ENCODE measurements around the gene LZIC. TPM values are rescaled to one million over a fixed set of nuclear protein-coding genes. Genes with fewer than 3 reads are reported as not detected.
A peak's percentile ranks its signal among the peaks of the same experiment; 100 is the strongest.

The LZIC gene
- total RNA-seq, 1 experiment from 2014 or later = 37.9 TPM

GRCh38 chr1:9908871-9909233, 34.3 kb downstream of the LZIC start:
- ChIA-PET CTCF (no interaction called here), POLR2A (no interaction called here)
- no peaks in the 10 kb centered on the region; the same call in 1 of the 2 replicates for H3K36me3 ChIP-seq (ENCODE audit: control insufficient read depth, insufficient read depth, low read length)
- TF ChIP-seq CTCF (IDR thresholded peaks at IDR 0.05) (no peak), TCF7L2 (IDR thresholded peaks at IDR 0.05; ENCODE audit: low read depth, low read length) (no peak), POLR2AphosphoS5 (IDR thresholded peaks at IDR 0.05; ENCODE audit: low read depth, low read length) (no peak), SIN3A (IDR thresholded peaks at IDR 0.05; ENCODE audit: borderline replicate concordance, insufficient read depth, low read depth, low read length) (no peak)
- TF ChIP-seq, protein P1, sequence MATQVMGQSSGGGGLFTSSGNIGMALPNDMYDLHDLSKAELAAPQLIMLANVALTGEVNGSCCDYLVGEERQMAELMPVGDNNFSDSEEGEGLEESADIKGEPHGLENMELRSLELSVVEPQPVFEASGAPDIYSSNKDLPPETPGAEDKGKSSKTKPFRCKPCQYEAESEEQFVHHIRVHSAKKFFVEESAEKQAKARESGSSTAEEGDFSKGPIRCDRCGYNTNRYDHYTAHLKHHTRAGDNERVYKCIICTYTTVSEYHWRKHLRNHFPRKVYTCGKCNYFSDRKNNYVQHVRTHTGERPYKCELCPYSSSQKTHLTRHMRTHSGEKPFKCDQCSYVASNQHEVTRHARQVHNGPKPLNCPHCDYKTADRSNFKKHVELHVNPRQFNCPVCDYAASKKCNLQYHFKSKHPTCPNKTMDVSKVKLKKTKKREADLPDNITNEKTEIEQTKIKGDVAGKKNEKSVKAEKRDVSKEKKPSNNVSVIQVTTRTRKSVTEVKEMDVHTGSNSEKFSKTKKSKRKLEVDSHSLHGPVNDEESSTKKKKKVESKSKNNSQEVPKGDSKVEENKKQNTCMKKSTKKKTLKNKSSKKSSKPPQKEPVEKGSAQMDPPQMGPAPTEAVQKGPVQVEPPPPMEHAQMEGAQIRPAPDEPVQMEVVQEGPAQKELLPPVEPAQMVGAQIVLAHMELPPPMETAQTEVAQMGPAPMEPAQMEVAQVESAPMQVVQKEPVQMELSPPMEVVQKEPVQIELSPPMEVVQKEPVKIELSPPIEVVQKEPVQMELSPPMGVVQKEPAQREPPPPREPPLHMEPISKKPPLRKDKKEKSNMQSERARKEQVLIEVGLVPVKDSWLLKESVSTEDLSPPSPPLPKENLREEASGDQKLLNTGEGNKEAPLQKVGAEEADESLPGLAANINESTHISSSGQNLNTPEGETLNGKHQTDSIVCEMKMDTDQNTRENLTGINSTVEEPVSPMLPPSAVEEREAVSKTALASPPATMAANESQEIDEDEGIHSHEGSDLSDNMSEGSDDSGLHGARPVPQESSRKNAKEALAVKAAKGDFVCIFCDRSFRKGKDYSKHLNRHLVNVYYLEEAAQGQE (IDR thresholded peaks at IDR 0.05; ENCODE audit: insufficient read depth in 1 of 2, low read depth in 2 of 2, low read length in 1 of 2) = no peak
- intact Hi-C loops (cut with micrococcal nuclease; ENCODE audit: unreplicated experiment) = no loop called here
- H3K4me1 ChIP-seq (ENCODE audit: control insufficient read depth, insufficient read depth, low read length) = peaks cover 8% of the 10 kb centered on the region
- no peak for ATAC-seq
- peak overlapping the region; percentile 62 to 68 for H3K4me3 ChIP-seq (ENCODE audit: low read depth in 2 of 2, low read length in 2 of 2)
- BruUV-seq (replicated peaks) = TSS peak; percentile 61
- H3K9me3 ChIP-seq (ENCODE audit: control insufficient read depth, insufficient read depth, low read depth, low read length) = no peaks in the 10 kb centered on the region
- H3K27ac ChIP-seq (ENCODE audit: low read length) = peak overlapping the region; percentile 60
- in situ Hi-C loops (cut with HindIII; ENCODE audit: low pct_unique_long_range_greater_than_20kb, low sequenced_read_pairs) = no loop called here
- no peak for DNase-seq (ENCODE audit: low read depth, low spot score)
- no peaks in the 10 kb centered on the region for H3K27me3 ChIP-seq (ENCODE audit: control insufficient read depth, insufficient read depth, low read length)

DNA sequence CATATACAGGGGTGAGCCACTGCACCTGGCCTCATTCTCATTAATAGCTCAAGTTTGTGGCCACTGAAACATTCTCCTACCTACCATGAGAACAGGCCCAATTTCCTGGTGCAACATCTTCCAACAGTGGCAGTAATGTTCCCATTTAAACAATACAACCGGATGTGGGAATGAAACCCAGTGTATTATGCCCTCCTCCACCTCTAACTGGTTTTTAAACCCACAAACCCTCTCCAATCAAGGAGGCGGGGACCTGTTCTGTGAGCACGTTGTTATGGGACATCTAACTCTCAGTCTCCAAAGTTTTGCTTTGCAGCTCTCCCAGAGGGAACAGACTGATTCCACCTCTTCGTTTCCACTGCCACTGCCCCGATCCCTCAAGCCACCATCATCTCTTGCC, 35.8 kb downstream of the LZIC start:
- Histone ChIP-seq H3K9me3 (ENCODE audit: control insufficient read depth, insufficient read depth, low read depth, low read length) (no peaks in the 10 kb centered on the region), H3K4me1 (ENCODE audit: control insufficient read depth, insufficient read depth, low read length) (peaks cover 9% of the 10 kb centered on the region), H3K27ac (ENCODE audit: low read length) (no peak overlapping the region), H3K4me3 (ENCODE audit: low read depth in 2 of 2, low read length in 2 of 2) (no peak overlapping the region), H3K27me3 (ENCODE audit: control insufficient read depth, insufficient read depth, low read length) (no peaks in the 10 kb centered on the region), H3K36me3 (ENCODE audit: control insufficient read depth, insufficient read depth, low read length) (no peaks in the 10 kb centered on the region; the same call in 1 of the 2 replicates)
- ChIA-PET POLR2A (no interaction called here), CTCF (no interaction called here)
- in situ Hi-C loops (cut with HindIII; ENCODE audit: low pct_unique_long_range_greater_than_20kb, low sequenced_read_pairs) (no loop called here), intact Hi-C loops (cut with micrococcal nuclease; ENCODE audit: unreplicated experiment) (no loop called here)
- ATAC-seq (no peak), DNase-seq (ENCODE audit: low read depth, low spot score) (no peak)
- BruUV-seq (replicated peaks) = no TSS peak
- no peak for TF ChIP-seq CTCF (IDR thresholded peaks at IDR 0.05)

DNA sequence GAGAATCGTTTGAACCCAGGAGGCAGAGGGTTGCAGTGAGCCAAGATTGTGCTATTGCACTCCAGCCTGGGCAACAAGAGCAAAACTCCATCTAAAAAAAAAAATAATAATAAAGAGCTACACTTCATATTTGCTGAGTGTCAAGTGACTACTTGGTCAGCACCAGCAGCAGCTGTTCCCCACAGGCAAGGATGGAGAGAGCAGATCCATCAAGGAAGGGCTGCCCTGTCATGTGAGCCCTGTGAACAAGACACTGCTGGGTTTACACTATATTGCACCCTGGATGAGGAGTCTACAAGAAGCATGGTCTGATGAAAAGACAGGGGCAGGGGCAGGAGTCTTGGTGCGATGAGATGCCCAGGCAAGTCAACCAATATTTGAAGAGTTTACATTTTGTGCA, 36.7 kb downstream of the LZIC start:
- DNase-seq (ENCODE audit: low read depth, low spot score) (no peak), ATAC-seq (no peak)
- ChIA-PET CTCF (no interaction called here), POLR2A (no interaction called here)
- intact Hi-C loops (cut with micrococcal nuclease; ENCODE audit: unreplicated experiment) (no loop called here), in situ Hi-C loops (cut with HindIII; ENCODE audit: low pct_unique_long_range_greater_than_20kb, low sequenced_read_pairs) (no loop called here)
- no peaks in the 10 kb centered on the region for H3K27me3 ChIP-seq (ENCODE audit: control insufficient read depth, insufficient read depth, low read length)
- no TSS peak for BruUV-seq (replicated peaks)
- H3K4me1 ChIP-seq (ENCODE audit: control insufficient read depth, insufficient read depth, low read length) = peaks cover 18% of the 10 kb centered on the region
- no peaks in the 10 kb centered on the region; the same call in 1 of the 2 replicates for H3K36me3 ChIP-seq (ENCODE audit: control insufficient read depth, insufficient read depth, low read length)
- no peak overlapping the region for H3K4me3 ChIP-seq (ENCODE audit: low read depth in 2 of 2, low read length in 2 of 2)
- no peak overlapping the region for H3K27ac ChIP-seq (ENCODE audit: low read length)
- no peaks in the 10 kb centered on the region for H3K9me3 ChIP-seq (ENCODE audit: control insufficient read depth, insufficient read depth, low read depth, low read length)
- TF ChIP-seq SIN3A (IDR thresholded peaks at IDR 0.05; ENCODE audit: borderline replicate concordance, insufficient read depth, low read depth, low read length) (no peak), POLR2AphosphoS5 (IDR thresholded peaks at IDR 0.05; ENCODE audit: low read depth, low read length) (no peak), TCF7L2 (IDR thresholded peaks at IDR 0.05; ENCODE audit: low read depth, low read length) (no peak), CTCF (IDR thresholded peaks at IDR 0.05) (no peak)
- TF ChIP-seq, protein P1 (IDR thresholded peaks at IDR 0.05; ENCODE audit: insufficient read depth in 1 of 2, low read depth in 2 of 2, low read length in 1 of 2) = no peak

Measured in Panc1 (cell line).